GM10248 (cell line): ENCODE data around the gene CALN1.

Experiments
- CTCF ChIA-PET: fragments of 300-600 bp; sonication (Branson Sonifier 250); formaldehyde crosslinking; extraction: SDS; loops from one replicate; lab custom pipeline; 2021; ENCODE audit warnings: antibody characterized with exemption; lab: Yijun Ruan, JAX
- POLR2A ChIA-PET: fragments of 350-650 bp; sonication (Branson Sonifier 250); formaldehyde crosslinking; extraction: SDS; loops from one replicate; lab custom pipeline; 2020; ENCODE audit warnings: antibody characterized with exemption; lab: Yijun Ruan, JAX
- DNase-seq: peaks from one replicate; pipeline ENCODE4 v3.0.0; 2012; ENCODE audit errors: extremely low spot score
- CTCF ChIP-seq: IDR thresholded peaks from 2 replicates; pipeline ENCODE4 v1.5.1; 2012; ENCODE audit warnings: mild to moderate bottlenecking, low read depth; ENCODE audit errors: extremely low read depth, missing control alignments, control extremely low read depth

The CALN1 gene

GRCh38 chr7:71770269-71770907, 641.8 kb downstream of the CALN1 start:
- ChIA-PET CTCF (no interaction called here), POLR2A (no interaction called here)
- no peak for DNase-seq
- no peak for TF ChIP-seq CTCF

- ChIA-PET POLR2A (no interaction called here), CTCF (no interaction called here)
- no peak for TF ChIP-seq CTCF
- DNase-seq: no peak
These were observed 642.8 kb downstream of the CALN1 start for GRCh38 chr7:71769326-71769725.

GRCh38 chr7:71768450-71768849, 643.7 kb downstream of the CALN1 start:
- POLR2A ChIA-PET: no interaction called here
- no peak for DNase-seq
- CTCF ChIA-PET: interaction anchor here (2.3 kb wide), 1 partner anchor 12 kb away, joined by 7 read pairs; no protein-coding TSS in a partner anchor
- TF ChIP-seq CTCF: no peak

GRCh38 chr7:71766016-71766415, 646.1 kb downstream of the CALN1 start:
- CTCF ChIA-PET: interaction anchor here (0.7 kb wide), 1 partner anchor 30 kb away, joined by 3 read pairs; no protein-coding TSS in a partner anchor
- DNase-seq: no peak
- TF ChIP-seq CTCF: no peak
- POLR2A ChIA-PET: no interaction called here

GRCh38 chr7:71761336-71761735, 650.8 kb downstream of the CALN1 start:
- DNase-seq: no peak
- CTCF ChIA-PET: interaction anchor here (2.3 kb wide), 1 partner anchor 24 kb away, joined by 6 read pairs; no protein-coding TSS in a partner anchor
- TF ChIP-seq CTCF: no peak
- POLR2A ChIA-PET: no interaction called here

- TF ChIP-seq CTCF: no peak
- ChIA-PET POLR2A (no interaction called here), CTCF (interaction anchor here (1.7 kb wide), 1 partner anchor 9 kb away, joined by 3 read pairs; no protein-coding TSS in a partner anchor)
- no peak for DNase-seq
These were observed 657.3 kb downstream of the CALN1 start for GRCh38 chr7:71754828-71755227.
